Measurements from ENCODE around the gene ANKRD29. TPM values are rescaled to one million over a fixed set of nuclear protein-coding genes. Genes with fewer than 3 reads are reported as not detected.
A peak's percentile ranks its signal among the peaks of the same experiment; 100 is the strongest.

Gene ANKRD29
- total RNA-seq, 6 experiments from 2014 or later: 0.13 to 0.50 (median 0.22) TPM

DNA sequence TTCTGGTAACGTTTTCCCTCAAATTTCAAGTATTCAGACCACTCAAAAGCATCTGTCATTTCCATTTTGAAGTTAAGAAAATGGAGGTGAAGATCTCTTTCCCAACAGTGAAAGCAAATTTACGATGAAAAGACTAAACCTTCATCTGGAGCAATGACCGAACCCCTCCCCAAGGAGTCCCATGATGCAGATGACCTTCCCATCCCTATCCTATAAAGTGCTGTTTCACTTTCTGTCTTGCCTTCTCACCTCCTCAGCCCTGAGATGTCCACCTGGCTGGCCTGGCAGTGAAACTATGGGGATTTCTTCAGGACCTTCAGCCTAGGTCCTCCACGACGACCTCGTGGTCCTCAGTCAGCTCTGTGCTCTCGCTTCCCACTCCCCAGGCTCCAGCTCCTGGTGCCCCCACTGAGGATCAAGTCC is 75.5 kb downstream of the ANKRD29 start:
- Mint-ChIP-seq H3K36me3 (ENCODE audit: low read depth) (peaks cover 9% of the 10 kb centered on the region), H3K27me3 (ENCODE audit: insufficient read depth) (no peaks in the 10 kb centered on the region), H3K9me3 (no peaks in the 10 kb centered on the region), H3K4me3 (peak overlapping the region; percentile 91), H3K4me1 (ENCODE audit: low read depth) (peaks cover 56% of the 10 kb centered on the region), H3K27ac (peak overlapping the region; percentile 98)
- TF ChIP-seq, protein P1, sequence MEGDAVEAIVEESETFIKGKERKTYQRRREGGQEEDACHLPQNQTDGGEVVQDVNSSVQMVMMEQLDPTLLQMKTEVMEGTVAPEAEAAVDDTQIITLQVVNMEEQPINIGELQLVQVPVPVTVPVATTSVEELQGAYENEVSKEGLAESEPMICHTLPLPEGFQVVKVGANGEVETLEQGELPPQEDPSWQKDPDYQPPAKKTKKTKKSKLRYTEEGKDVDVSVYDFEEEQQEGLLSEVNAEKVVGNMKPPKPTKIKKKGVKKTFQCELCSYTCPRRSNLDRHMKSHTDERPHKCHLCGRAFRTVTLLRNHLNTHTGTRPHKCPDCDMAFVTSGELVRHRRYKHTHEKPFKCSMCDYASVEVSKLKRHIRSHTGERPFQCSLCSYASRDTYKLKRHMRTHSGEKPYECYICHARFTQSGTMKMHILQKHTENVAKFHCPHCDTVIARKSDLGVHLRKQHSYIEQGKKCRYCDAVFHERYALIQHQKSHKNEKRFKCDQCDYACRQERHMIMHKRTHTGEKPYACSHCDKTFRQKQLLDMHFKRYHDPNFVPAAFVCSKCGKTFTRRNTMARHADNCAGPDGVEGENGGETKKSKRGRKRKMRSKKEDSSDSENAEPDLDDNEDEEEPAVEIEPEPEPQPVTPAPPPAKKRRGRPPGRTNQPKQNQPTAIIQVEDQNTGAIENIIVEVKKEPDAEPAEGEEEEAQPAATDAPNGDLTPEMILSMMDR (IDR thresholded peaks at IDR 0.05): peak; percentile 61
- DNase-seq: no peak

DNA sequence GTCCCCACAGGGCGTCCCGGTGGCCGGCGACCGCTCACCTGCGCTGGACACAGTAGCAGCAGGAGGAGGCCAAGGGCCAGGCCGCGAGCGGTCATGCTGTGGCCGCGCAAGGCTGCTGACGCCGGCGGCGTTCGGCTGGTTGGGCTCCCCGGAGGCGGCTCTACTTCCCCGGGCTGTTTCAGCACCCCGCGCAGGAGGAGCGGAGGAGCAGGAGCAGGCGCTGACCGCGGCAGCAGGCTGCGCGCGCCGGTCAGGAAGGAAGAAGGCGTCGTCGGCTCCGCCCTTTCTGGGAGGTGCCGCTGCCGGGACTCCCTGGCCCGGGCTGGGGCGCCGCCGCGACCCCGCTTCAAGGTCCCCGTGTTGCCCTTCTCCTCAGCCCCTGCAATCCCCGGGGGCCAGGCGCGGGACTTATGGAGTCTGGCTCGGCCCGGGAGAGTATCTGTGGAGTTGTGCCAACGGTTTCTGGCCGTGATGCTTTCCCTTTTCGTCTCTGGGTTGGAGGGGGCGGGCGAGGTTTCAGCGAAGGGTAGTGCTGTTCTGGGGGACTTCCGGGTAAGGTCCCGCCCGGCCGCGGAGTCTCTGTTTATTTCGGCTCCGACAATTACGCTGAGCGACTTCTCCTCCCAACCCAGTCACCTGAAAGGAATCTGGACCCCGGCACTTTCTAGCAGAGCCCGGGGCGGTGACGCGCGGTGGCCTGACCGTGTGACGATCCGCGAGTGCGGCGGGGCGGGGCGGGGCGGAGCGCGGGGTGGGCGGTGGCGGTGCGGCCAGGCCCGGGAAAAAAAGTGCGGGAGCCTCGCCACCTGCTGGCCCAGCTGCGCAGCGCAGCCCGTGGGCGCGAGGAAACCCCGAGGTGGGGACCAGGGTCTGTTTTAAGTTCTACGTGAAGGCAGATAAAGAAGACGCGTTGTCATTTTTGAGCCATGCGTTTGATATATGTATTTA is 76.2 kb downstream of the ANKRD29 start, which contains the start of gene NPC1:
TSS of gene NPC1 (minus strand) at position 258 of the 948 bp plus-strand sequence. CDS start at position 95, 163 bp downstream.
- Mint-ChIP-seq H3K27ac (peak within 1 kb of the TSS; percentile 98), H3K4me1 (ENCODE audit: low read depth) (peaks cover 58% of the 10 kb centered on the region), H3K4me3 (peak within 1 kb of the TSS; percentile 91), H3K27me3 (ENCODE audit: insufficient read depth) (no peaks in the 10 kb centered on the region), H3K9me3 (no peaks in the 10 kb centered on the region), H3K36me3 (ENCODE audit: low read depth) (peaks cover 16% of the 10 kb centered on the region)
- TF ChIP-seq, protein P1 (IDR thresholded peaks at IDR 0.05): peak; percentile 97
- DNase-seq: peak; percentile 97

DNA sequence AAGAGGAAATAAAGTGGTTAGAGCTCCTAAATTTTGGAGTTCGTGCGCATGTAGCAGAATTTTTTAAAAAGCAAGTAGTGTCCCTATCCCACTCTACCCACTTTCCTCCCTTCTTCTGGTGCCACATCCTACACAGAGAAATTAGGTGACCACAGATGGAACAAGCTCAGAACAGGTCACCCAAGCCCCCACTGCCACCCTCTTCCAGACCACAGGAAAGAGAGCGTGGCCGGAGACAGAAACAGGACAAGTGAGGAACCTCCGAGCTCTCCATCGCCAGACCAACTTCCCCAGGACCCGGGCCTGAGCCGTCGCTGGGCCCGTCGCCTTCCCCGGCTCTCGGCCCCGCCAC is 76.8 kb downstream of the ANKRD29 start:
- H3K4me1 Mint-ChIP-seq (ENCODE audit: low read depth): peaks cover 58% of the 10 kb centered on the region
- H3K9me3 Mint-ChIP-seq: no peaks in the 10 kb centered on the region
- H3K27ac Mint-ChIP-seq: peak overlapping the region; percentile 98
- DNase-seq: no peak
- TF ChIP-seq, protein P1 (IDR thresholded peaks at IDR 0.05): no peak
- H3K27me3 Mint-ChIP-seq (ENCODE audit: insufficient read depth): no peaks in the 10 kb centered on the region
- H3K36me3 Mint-ChIP-seq (ENCODE audit: low read depth): peaks cover 16% of the 10 kb centered on the region
- H3K4me3 Mint-ChIP-seq: peak overlapping the region; percentile 91

DNA sequence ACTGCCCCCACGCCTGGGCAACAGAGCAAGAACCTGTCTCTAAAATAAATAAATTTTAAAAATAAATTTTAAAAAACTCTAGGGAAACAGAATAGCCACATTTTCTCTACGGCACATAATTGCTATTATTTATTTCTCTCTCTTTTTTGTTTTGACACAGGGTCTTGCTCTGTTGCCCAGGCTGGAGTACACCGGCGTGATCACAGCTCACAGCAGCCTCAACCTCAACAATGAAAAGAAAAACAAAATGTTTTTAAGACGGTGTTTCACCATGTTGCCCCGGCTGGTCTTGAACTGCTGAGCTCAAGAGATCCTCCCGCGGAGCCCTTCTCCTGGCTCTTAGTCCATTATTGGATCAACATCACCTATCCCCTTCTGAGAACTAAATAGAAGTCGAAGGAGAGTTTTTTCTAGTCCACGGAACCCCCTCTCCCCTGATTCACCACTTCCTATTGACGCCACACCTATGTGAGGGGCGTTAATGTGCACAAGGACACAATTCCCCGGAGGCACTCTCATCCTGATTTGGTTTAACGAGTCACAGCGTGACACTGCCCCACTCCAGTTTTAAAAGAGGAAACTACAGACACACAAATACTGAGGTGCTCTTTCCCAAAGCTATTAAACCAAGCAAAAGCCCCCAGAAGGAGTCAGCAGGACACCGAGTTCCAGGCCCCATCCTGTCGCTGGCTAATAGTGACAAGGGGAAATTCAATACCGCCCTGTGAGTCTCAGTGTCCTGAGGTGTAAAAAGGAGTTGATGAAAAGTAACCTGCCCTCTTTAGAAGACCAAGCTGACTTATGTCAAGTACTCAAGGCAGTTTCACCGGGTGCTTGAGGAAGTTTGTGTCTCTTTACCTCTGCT is 77.5 kb downstream of the ANKRD29 start:
- peak overlapping the region; percentile 91 for H3K4me3 Mint-ChIP-seq
- peaks cover 62% of the 10 kb centered on the region for H3K4me1 Mint-ChIP-seq (ENCODE audit: low read depth)
- H3K9me3 Mint-ChIP-seq: no peaks in the 10 kb centered on the region
- peaks cover 16% of the 10 kb centered on the region for H3K36me3 Mint-ChIP-seq (ENCODE audit: low read depth)
- no peaks in the 10 kb centered on the region for H3K27me3 Mint-ChIP-seq (ENCODE audit: insufficient read depth)
- H3K27ac Mint-ChIP-seq: peak overlapping the region; percentile 98
- TF ChIP-seq, protein P1 (IDR thresholded peaks at IDR 0.05): no peak
- peak; percentile 13 for DNase-seq

Data from HFFc6 (cell line).